ENCODE measurements around the gene RECQL5.

GRCh38 chr17:75624021-75624420 lies 42.9 kb downstream of the RECQL5 start:
- TF ChIP-seq CTCF (IDR thresholded peaks at IDR 0.05; ENCODE audit: poor library complexity) (no peak), EZH2phosphoT487 (IDR thresholded peaks at IDR 0.05; ENCODE audit: low read depth, severe bottlenecking, unreplicated experiment) (no peak), EZH2 (IDR thresholded peaks at IDR 0.05; ENCODE audit: borderline replicate concordance) (no peak)
